Measurements from ENCODE around the gene CA14.

GRCh38 chr1:150280138-150280707 is 22.6 kb downstream of the CA14 start:
- TF ChIP-seq CTCF (conservative IDR thresholded peaks at IDR 0.05; ENCODE audit: low read depth, low read length) (no peak), POLR2A (IDR thresholded peaks at IDR 0.05; ENCODE audit: low read depth, low read length) (no peak)
